GM21447 (cell line): Measurements from ENCODE around the gene TOR4A.
"Not testable (repeated sequence)": the region's sequence is repeated elsewhere in the genome, so short reads cannot be mapped to it uniquely, and the experiment has no call there.

ENCODE experiments used
- ATAC-seq: cut with Tn5 transposase; IDR thresholded peaks from one replicate; pipeline ENCODE4 v1.9.1; 2021; ENCODE audit not compliant: unreplicated experiment

Gene TOR4A

DNA sequence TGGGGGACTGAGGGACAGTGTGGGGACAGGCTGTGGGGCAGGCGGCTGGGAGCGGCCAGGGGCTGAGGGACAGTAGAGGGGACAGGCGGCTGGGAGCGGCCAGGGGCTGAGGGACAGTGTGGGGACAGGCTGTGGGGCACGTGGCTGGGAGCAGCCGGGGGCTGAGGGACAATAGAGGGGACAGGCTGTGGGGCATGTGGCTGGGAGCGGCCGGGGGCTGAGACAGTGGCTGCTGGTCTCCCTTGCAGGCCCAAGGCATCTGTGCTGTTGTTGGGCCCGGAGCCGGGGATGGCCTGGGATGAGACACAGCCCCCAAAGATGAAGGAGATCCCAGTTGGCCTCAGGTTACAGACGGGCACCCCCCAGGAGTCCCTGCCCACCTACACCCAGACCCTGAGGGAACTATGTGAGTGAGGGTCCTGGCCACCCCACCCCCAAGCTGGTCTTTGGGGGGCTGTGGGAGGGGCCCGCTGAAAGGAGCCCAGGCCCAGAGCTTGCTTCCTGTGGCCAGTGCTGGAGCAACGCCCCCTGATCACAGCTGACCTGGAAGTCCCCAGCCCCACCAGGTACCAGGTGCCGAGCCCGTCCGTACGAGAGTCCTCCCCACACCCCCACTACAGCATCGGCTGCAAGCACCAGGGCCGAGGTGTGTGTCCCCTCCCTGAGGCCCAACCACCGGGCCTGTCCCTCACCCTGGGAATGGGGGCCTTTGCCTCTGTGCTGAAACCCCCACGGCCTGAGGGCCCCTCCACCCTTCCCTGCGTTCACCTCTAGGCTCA lies 25.8 kb upstream of the TOR4A start:
- no peak for ATAC-seq

DNA sequence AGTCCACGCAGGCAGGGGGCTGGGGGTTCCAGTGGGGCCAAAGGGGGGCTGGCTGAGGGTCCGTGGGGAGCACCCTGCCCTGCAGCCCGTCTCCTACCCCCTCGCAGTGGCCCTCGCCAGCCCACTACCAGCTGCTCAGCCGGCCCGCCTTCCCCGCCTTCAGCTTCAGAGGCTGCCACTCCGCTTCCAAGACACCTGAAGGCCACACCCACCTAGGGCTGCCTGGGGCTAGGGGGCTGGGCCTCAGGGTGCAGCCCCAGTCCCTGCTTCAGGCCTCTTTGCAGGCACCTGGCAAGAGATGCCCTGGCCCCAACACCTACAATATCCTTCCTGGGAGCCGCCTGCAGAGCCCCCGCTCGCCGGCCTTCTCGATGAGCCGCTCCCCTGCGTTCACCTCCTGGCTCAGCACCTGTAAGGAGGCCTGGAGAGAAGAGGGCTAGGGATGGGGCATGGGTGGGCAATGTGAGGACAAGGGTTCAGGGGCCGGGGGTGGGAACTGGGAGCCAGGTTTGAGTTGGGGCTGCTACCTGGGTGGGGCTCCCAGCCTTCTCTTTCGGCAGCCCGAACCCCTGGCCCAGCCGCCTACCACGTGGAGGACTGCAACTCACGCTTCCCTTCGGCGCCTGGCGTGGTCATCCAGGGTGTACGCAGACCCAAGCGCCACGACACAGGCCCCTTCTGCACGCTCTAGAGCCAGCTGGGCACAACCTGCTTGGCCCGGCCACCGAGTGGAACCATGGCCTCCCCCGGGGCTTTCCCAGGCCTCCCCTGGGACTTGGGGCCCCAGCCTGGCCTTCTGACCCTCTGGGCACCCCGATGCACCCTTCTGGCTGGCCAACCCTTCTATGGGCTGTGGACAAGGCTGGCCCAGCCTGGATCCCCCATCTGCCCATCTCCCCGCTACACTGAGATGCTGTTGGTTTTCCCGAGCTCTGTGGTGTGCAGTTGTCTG lies 24.7 kb upstream of the TOR4A start:
- no peak for ATAC-seq

DNA sequence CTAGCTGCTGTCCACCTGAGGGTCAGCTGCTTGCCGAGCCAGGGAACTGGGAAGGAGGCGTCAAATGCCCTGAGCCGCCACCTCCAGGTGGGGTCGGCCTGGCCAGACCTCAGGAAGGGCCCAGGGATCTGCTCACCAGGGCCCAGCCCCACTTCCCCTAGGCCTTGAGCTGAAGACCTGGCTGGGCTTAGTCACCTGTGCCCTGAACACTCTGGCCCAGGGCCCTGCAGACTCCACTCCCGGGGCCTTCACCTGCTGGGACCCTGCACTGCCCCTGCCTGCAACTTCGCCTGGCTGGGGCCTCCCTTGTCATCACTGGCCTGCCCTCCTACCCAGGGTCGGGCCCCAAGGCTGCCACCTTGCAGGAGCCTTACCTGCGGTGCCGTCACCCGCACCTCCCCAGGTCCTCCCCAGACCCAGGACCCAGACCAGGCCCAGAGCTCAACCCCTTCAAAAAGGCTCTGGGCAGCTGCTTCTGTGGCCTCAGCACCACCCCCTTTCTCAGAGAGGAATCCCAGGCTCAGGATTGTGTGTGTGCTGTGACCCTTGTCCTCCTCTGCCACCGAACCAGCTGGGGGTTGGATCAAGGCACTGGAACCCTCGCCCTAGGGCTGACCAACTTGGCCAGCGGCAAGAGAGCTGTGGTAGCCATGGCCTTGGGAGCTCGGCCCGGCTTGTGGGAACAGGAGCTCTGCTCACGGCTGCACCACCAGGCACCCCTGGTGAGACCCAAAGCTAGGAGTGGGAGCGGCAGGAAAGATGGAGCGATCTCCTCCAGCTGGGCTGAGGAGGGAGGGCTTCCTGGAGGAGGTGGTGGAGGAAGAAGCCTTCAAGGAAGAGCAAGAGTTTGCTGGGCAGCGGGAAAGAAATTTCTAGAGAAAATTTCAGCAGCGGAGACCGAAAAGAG lies 23.6 kb upstream of the TOR4A start:
- no peak for ATAC-seq

DNA sequence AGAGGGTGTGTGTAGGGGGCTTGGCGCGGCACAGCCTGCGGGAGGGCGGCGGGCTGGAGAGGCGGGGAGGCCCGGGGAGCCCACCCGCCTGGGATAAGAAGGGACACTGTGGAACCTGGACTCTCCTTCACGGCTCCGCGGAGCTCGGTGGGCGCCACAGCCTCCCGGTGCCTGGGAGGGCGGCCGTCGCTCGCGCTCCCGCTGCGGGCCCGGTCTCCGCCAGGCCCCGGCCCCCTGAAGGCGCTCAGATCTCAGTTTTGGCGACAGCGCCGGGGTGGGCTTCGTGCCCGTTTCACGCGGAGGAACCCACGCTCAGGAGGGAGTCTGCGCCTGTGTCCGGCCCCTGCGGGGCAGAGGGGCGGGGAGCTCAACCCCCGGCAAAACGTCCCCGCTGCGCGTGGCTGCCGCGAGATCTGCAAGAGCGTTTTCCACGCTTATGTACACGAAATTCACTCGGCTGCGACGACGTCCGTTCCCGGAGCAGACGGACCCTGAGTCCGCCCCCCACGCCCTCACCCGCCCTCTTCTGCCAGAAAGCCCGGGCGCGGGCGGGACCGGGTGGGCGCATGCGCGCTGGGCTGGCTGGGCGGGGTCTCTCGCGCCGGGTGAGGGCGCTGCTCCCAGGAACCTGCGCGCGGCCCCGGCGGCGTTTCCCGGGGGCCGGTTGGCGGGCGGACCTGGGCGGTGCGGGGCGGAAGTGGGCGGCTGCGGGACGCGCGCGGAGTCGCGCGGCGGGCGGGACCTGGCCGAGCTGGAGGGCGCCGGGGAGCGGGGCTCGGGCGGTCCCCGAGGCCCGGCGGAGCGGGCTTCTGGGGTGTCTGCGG lies 22.7 kb upstream of the TOR4A start, which contains the start of gene NELFB:
Gene NELFB, plus strand, starts transcription at position 704 of the 824 bp plus-strand sequence.
- peak; percentile 73 for ATAC-seq

DNA sequence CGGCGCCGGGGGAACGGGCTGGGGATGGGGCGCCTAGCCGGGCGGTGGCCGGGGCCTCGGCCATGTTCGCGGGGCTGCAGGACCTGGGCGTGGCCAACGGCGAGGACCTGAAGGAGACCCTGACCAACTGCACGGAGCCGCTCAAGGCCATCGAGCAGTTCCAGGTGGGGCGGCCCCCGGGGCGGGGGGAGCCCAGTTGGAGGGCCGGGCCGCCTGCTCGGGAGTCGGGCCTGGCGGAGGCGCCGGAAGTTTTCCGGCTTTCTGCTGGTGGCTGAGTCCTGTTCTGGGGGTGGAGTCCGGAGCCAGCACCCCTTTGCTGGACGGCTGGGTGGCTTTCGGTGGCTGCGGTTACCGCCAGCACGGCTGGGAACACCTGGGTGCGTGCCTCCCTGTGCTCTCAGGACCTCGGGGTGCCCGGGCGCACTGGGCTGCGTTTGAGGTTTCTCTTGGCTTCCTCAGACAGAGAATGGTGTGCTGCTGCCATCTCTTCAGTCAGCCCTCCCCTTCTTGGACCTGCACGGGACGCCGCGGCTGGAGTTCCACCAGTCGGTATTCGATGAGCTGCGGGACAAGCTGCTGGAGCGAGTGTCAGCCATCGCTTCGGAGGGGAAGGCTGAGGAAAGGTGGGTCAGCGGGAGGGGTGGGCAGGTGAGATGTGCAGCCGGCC lies 21.9 kb upstream of the TOR4A start:
- ATAC-seq = no peak

DNA sequence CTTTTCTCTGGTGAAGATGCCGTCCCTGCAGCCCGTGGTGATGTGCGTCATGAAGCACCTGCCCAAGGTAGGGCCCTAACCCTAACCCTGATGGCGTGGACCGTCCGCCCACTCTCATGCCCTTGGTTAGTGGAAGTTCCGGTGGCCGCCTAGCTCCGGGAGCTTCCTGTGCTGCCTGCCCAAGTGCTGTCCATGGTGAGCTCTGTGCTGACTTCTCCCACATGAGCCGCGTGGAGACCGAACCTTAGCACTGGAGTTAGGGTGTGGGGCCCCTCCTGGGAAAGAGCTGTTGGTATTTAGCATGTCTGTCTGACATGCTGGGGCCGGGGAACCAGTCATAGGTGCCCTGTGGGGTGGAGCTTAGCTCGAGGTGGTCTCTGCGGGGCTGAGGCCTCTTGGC lies 21.2 kb upstream of the TOR4A start:
- ATAC-seq = no peak

DNA sequence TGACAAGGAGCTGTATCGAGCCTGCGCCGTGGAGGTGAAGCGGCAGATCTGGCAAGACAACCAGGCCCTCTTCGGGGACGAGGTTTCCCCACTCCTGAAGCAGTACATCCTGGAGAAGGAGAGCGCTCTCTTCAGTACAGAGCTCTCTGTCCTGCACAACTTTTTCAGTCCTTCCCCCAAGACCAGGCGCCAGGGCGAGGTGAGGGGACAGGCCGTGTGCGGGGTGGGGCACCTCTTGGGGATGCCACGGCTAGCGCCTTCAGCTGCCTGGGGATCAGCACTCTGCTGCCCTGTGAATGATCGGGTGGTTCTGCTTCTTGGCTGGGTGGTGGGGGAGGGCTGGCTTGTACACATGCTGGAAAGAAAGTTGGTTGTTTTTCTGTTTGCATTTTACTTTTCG lies 20.7 kb upstream of the TOR4A start:
- no peak for ATAC-seq

DNA sequence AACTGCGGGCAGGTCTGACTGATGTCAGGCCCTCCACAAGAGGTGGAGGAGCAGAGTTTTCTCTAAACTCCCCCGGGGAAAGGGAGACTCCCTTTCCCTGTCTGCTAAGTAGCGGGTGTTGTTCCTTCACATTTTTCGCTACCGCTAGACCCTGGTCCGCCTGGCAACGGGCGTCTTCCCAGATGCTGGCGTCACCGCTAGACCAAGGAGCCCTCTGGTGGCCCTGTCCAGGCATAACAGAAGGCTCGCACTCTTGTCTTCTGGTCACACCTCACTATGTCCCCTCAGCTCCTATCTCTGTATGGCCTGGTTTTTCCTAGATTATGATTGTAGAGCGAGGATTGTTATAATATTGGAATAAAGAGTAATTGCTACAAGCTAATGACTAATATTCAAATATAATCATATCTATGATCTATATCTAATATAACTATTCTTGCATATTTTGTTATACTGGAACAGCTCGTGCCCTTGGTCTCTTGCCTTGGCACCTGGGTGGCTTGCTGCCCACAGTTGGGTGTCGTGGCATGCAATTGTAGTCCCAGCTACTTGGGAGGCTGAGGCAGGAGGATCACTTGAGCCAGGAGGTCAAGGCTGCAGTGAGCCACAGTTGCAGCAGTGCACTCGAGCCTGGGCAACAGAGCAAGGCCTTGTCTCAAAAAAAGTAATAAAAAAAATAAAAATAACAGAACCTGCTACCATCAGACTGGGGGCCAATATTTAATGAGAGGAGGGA lies 15.2 kb upstream of the TOR4A start:
- ATAC-seq = not testable (repeated sequence)

DNA sequence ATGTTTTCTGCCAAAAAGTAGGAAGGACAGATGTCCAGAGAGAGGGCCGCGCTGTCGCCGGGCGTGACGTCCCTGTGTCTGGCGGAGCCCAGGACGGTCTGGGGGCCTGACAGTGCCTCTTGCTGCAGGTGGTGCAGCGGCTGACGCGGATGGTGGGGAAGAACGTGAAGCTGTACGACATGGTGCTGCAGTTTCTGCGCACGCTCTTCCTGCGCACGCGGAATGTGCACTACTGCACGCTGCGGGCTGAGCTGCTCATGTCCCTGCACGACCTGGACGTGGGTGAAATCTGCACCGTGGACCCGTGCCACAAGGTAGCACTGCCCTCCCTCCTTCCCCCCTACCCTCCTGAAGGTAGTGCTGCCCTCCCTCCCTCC lies 14.6 kb upstream of the TOR4A start:
- ATAC-seq = no peak

DNA sequence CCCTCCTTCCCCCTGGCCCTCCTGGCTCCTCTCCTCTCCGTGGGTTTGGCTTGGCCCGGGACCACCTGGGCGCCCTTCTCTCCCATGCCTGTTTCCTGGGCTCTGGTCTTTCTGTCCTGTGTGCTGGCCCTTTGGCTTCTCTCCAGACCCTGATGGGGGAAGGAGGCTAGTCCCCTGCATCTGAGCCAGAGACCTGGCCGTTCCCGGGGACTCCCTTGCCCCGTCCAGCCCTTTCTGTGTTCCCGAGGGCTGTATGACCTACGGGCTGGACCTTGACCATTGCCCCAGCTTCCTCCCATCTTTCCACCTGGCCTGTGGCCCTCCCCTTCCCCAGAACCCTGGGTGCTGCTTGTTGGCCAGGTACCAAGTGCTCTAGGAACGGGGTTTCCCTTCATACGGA lies 14.0 kb upstream of the TOR4A start:
- ATAC-seq = no peak

DNA sequence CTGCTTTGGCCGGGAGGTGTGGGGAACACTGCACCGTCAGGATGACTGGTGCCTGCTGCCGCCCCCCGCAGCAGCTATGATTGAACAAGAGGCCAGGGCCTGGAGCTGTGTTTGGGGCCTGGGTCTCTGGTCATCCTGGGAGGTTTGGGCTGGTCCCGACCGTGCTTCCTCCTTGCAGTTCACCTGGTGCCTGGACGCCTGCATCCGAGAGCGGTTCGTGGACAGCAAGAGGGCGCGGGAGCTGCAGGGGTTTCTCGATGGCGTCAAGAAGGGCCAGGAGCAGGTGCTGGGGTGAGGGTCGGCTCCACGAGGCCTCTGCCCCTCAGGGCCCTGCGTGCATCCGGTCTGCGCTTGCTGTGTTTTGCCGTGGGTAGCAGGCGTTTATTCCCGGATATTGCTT lies 13.5 kb upstream of the TOR4A start:
- no peak for ATAC-seq

DNA sequence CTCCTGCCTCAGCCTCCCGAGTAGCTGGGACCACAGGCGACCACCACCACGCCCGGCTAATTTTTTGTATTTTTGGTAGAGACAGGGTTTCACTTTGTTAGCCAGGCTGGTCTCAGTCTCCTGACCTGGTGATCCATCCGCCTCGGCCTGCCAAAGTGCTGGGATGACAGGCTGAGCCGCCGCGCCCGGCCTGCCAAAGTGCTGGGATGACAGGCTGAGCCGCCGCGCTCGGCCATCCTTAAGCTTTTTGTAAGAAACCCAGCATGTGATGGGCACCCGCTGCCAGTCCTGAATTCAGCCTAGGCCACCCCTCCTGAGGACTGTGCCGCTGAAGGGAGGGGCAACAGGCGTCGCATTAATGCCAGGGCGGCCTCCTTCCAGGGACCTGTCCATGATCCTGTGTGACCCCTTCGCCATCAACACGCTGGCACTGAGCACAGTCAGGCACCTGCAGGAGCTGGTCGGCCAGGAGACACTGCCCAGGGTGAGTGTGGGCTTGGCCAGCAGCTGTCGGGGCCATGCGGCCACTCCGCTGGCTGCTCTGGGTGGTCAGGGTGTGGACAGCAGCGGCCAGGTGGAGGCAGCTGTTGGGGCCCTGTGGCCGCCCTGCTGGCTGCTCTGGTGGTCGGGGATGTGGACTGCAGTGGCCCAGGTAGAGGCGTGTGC lies 11.9 kb upstream of the TOR4A start:
- no peak for ATAC-seq

DNA sequence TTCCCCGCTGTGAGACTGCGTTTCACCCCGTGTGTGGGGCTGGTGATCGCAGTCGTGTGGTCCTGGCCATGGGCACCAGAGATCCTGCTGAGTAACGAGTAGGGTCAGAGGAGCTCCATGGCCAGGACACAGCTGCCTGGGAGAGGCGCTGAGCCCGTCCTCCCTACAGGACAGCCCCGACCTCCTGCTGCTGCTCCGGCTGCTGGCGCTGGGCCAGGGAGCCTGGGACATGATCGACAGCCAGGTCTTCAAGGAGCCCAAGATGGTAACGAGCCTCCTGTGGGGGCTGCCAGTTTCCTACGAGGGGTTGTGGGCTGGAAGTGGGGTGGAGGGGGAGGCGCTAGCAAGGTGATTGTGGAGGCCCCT lies 11.4 kb upstream of the TOR4A start:
- ATAC-seq = no peak

DNA sequence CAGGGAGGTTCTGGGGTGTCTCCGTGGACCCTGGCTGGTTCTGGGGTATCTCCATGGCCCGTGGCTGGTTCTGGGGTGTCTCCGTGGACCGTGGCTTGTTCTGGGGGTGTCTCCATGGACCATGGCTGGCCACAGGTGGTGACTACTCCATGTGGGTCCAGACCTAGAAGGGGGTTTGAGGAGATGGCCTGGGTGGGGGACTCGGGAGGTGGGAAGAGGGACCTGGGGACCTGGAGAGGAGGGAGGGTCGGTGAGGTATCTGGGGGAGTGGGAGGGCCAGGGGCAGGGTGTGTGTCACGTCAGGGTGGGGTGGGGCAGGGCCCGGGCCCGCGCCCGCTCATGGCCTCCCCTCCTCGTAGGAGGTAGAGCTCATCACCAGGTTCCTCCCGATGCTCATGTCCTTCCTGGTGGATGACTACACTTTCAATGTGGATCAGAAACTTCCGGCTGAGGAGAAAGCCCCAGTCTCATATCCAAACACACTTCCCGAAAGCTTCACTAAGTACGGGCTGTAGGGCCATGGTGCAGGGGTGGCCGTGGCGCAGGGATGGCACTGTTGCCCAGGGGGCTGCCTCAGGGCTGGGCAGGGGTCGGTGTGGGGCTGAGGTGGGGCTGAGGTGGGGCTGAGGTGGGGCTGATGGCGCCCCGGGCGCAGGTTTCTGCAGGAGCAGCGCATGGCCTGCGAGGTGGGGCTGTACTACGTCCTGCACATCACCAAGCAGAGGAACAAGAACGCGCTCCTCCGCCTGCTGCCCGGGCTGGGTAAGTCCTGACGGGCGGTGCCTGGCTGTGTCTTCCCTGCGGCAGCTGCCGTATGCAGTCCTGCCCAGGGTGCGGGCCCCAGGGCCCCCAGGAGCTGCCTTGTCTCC lies 10.7 kb upstream of the TOR4A start:
- ATAC-seq = no peak

DNA sequence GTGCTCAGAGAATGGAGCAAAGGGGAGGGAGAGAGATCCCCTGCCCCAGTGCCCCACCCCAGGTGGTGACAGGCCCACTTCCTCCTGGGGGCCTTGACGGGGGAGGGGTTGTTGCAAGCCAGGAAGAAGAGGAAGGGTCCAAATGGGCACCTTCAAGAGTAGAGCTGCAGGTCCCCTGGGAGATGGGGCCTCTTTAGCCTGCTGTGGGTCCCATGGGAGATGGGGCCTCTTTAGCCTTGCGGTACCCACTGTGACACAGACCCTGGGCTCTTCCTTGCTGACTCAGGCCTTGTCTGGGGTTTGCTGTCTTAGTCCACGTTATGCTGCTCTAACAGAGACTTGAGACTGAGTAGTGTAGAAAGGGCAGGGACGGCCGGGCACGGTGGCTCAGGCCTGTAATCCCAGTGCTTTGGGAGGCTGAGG lies 9.6 kb upstream of the TOR4A start:
- ATAC-seq = peak; percentile 43

DNA sequence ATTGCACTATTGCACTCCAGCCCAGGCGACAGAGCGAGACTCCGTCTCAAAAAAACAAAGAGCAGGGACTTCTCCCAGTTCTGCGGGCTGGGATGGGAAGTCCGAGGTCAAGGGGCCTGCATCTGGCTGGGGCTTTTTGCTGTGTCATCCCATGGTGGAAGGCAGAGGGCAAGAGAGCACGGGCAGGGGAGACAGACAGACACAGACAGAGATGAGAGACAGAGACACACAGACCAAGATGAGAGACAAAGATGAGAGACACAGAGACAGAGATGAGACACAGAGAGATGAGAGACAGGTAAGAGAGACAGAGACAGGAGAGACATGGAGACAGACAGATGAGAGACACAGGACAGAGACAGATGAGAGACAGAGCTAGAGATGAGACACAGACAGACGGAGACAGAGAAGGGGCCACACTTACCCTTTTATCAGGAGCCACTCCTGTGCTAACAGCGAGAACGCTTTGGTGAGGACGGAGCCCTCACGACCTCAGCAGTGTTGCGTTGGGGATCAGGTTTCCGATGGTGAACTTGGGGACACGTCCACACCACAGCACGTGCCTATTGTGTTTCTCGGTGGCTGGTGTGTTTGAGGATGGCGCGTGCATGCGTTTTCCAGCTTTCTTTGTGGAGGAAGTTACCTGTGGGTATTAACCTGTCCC lies 8.9 kb upstream of the TOR4A start:
- no peak for ATAC-seq

DNA sequence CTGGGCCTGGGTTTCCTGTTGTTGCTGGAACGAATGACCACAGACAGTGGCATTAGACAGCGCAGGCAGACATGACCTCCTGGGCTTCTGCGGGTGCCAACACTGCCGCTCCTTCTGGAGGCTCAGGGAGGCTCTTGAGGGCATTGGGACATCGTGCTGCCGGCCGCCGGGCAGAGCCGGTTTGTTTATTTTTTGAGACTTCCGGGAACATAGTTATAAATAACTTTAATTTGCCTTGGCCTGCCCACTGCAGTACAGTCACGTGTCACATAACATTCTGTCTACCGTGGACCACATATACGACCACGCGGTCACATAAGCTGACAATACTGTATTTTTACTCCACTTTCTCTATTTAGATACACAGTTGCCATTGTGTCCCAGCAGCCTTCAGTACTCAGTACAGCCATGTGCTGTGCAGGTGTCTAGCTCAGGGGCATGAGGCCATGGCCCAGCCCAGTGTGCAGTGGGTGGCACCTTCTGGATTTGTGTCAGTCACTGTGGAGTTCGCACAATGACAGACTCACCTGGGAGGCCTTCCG lies 8.2 kb upstream of the TOR4A start:
- ATAC-seq = no peak
